Stimulated activated CD8-positive, alpha-beta memory T cell treated with anti-CD3 and anti-CD28 coated beads, Interleukin-2, amount 100 ng/mL, for 1 hour (primary cell): ENCODE results near the gene RCHY1.
"Not testable (repeated sequence)": the region's sequence is repeated elsewhere in the genome, so short reads cannot be mapped to it uniquely, and the experiment has no call there.

Source experiments
- DNase-seq, 2 donors: peaks; one replicate each; pipeline ENCODE4 v3.0.0-alpha.2; 2020; ENCODE audit warnings: low read depth in 2 of 2

The RCHY1 gene

DNA sequence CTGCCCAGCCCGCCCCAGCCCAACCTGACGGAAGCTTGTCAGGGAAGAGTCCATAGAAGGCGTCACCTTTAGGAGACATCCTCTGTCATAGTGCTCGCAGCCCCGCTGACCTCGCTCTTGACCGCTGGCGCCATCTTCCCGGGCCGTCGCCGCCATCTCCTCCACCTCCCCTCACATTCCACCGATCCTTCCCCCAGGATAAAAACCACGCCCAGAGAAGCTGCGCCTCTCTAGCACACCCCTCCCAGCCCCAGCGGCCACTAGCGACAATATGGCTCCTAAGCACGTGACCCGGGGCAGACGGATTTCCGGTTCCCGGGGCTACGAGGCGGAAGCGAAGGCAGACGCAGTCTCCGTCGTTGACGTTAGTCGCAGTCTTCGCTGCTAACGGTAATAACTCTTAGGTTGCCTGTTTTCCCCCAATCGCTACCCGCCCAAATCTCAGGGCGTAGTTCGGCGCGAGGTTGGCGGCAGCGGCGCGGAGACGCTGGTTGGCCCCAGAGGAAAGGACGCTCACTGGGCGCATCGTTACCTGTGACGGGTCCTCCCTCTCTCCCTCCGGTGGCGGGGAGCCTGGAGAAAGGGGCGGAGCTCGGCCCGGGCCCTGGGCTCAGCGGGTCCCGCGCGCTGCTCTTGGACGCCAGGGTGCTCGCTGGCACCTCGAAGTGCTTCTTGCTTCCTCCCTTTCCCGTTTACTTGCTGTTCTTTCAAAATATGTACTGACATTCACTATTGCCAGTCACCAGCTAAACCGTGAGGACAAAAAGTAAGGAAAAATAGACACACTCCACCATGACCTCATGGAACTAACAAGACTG, at the start of gene RCHY1, which contains the start of gene THAP6:
Gene RCHY1, minus strand, starts transcription at position 273 of the 818 bp plus-strand sequence. Its CDS starts 117 bp downstream, at position 156.
Gene THAP6, plus strand, starts transcription at position 343 of the 818 bp plus-strand sequence. CDS start 980 bp downstream, outside the sequence.
- peak; percentile 82 to 85 for DNase-seq

DNA sequence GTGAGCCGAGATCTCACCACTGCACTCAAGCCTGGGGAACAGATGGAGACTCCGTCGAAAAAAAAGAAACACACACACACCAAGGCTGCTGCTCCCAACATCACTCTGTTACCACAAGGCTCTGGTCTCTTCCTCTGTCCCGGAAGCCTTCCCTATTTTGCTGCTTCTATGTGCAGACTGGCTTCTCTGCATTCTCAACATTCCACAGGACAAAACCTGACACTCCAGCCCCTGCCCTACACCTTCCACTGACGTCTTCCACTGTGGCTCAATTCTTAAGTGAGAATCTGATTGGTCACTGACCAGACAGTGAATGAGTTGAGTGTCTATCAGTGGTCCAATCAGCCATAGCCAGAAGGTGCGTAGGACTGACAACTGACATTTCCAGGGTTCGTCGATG, 47.6 kb upstream of the RCHY1 start:
- no peak for DNase-seq

DNA sequence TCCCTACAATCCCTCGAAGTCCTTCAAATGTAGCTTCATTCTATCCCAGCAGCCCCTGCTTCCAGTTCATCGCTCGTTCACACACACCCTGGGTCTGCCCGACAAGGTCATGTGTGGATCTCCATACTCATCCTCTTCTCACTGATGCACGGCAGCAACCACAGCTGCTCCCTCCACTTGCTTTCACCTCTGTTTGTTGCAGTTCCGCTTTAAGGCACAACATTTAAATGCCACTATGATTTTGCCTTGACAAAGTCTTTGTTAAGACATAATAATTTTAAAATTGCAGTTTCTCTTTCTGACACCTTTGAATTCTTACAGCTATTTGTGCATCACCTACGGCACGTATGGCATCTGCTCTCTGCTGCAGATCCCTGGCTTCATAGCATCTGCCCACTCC, 43.5 kb upstream of the RCHY1 start:
- DNase-seq, result no peak

DNA sequence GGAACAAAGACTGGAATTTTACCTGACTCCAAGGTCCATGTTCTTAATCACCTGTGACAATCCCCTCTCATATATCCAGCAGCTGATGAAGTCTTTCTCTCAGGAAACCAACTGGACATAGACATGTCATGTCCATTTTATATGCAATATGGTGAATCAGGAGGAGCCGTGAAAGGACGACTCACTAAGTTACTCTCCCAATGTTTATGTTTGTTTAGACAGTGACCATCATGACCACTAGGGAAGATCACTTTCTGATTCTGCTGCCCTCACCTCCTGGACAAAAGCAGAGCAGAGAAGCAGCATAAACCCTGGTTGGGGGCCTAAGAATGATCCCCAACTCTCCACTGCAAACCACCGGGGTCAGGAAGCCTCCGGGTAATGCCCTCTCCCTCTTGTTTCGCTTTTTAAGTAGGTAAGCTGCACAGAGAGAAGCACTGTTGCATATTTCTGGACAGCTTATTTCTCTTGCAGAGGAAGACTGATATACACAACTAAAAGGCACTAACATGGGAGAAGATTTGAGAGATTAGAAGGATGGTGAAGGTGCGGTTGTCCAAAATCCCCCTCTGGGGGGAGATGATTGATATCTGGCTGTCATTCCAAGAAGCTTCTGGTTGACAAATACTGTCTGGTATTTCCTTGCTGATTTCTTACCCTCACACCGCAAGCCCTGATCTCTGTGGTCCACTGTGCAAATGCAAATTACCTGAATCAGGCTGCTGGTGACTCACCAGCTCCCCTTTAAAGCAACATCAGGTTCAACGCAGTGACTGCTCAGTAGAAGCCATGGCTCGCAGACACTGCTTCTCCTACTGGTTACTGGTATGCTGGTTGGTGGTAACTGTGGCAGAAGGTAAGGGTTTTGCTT, 41.3 kb upstream of the RCHY1 start, which contains the start of gene ODAPH:
Gene ODAPH, plus strand, starts transcription at position 773 of the 871 bp plus-strand sequence. Its CDS starts 17 bp downstream, at position 790.
- peak in 1 of 2 donors; percentile 1 for DNase-seq

DNA sequence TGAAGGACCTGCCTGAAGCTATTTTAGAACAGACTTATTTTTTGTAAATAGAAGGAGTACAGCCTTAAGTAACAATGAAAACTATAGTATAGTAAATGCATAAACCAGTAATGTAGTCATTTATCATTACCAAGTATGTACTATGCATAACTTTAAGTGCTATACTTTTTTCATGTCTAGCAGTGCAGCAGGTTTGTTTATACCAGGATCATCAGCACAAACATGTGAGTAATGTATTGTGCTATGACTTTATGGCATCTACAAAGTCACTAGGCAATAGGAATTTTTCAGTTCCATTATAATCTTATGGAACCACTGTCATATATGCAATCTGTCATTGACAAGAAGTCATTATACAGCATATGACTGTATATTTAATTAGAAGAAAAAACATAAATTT, 38.2 kb upstream of the RCHY1 start:
- no peak for DNase-seq

DNA sequence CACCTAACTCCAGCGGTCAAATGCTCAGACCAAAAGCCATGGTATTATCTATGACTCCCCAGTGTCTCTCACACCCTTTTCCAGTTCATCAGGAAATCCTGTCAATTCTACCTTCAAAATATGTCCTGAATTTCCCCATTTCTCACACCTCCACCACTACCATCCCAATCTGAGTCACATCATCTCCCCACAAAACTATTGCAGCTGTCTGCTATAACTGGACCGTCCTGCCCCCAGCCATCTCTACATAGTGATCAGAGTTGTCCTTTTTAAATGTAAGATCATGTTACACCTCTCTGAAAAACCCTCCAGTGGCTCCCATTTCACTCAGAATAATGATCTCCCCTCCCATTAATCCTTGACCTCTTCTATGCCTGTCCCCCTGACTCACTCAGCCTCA, 34.8 kb upstream of the RCHY1 start:
- no peak for DNase-seq

DNA sequence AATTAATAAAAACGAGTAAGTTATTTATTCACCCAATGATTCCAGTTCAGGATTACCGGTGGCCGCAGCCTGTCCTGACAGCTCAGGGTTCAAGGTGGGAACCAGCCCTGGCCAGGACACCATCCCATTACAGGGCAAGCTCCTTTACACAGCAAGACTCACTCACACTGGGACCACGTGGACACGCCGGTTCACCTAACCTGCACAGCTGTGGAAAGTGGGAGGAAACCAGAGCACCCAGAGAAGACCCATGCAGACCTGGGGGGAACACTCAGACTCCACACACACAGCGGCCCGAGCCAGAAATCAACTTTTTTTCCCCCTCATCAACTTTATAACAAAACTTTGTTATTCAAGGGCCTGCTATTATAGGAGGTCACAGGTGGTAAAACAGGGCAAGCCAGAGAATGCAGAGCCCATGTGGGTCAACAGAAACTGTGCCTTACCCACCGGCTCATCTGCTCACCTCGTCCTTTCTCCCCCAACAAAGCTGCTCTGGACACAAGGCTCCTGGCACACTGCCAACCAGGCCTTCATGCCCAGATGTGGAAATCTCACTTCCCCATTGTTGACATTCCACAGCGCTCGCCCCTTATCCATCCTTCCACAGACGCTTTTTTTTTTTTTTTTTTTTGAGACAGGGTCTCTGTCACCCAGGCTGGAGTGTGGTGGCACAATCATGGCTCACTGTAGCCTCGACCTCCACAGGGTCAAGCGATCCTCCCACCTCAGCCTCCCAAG, 33.6 kb upstream of the RCHY1 start:
- DNase-seq, result no peak

DNA sequence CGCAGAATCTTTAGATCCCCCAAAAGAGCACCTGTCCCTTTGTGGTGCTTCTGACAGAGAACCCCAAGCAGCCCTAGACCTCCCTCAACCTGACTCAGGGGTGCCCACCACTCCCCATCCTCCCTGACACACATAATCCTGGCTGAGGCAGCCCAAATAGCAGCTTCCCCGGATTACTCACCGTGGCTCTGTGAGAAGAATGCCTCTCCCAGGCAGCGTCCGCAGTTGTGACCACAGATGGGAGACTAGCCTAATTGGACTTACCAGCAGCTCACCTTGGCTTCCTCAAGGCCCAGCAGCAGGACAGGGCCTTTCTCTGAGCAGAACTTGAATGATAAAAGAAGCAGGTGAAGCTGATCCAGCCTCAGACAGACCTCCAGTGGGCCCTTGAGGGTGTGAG, 31.3 kb upstream of the RCHY1 start:
- no peak for DNase-seq

DNA sequence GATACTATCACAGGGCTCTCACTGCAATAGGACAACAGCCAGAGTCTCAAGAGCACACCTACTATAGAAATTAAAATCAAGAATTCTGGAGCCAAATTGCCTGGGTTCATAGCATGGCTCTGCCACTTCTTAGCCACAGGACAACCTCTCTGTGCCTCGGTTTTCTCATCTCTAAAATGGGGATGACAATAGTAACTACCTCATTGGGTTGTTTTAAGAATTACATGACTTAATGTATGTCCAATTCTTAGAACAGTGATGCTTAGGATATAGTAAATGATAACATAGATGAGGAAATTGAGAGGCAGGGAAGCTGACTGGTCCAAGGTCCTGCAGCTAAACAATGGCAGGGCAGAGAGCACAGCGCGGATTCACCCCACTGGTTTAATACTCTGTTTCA, 30.7 kb upstream of the RCHY1 start:
- DNase-seq, result no peak

DNA sequence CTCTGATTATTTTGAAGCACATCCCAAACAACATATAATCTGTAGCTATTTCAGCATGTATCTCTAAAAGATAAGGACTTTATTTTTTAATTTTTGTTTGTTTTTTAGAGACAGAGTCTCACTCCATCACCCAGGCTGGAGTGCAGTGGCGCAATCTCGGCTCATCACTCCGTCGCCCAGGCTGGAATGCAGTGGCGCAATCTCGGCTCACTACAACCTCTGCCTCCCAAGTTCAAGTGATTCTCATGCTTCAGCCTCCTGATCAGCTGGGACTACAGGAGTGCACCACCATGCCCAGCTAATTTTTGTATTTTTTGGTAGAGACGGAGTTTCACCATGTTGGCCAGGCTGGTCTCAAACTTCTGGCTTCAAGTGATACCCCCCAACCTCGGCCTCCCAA, 30.0 kb upstream of the RCHY1 start:
- not testable (repeated sequence) for DNase-seq

DNA sequence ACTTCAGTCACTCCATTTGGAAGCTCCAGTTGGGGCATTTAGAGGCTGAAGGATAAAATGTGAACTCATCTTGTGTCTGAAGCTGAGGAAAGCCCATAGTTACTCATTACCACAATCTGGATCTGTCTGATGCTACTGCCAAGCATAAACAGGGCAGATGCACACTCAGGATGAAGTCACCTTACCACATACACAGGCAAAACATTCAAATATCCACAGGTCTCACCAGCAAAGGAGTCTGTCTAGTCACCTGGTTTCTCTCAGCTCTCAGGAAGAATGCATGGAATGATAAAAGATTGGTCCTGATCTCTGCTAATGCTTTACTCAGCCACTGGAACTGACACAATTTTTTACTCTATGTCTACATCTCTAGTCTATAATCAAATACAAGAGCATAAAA, 28.6 kb upstream of the RCHY1 start:
- DNase-seq, result no peak

DNA sequence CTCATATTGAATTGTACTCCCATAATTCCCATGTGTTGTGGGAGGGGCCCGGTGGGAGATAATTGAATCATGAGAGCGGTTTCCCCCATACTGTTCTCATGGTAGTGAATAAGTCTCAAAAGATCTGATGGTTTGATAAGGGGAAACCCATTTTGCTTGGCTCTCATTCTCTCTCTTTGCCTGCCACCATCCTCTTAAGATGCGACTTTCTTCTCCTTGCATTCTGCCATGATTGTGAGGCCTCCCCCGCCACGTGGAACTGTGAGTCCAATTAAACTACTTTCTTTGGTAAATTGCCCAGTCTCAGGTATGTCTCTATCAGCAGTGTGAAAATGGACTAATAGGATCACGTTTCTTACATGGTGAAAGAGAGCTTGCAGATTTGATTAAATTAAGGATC, 23.1 kb upstream of the RCHY1 start:
- DNase-seq, result not testable (repeated sequence)

DNA sequence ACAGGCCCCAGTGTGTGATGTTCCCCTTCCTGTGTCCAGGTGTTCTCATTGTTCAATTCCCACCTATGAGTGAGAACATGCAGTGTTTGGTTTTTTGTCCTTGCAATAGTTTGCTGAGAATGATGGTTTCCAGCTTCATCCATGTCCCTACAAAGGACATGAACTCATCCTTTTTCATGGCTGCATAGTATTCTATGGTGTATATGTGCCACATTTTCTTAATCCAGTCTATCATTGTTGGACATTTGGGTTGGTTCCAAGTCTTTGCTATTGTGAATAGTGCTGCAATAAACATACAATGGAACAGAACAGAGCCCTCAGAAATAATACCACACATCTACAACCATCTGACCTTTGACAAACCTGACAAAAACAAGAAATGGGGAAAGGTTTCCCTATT, 19.7 kb upstream of the RCHY1 start:
- not testable (repeated sequence) for DNase-seq

DNA sequence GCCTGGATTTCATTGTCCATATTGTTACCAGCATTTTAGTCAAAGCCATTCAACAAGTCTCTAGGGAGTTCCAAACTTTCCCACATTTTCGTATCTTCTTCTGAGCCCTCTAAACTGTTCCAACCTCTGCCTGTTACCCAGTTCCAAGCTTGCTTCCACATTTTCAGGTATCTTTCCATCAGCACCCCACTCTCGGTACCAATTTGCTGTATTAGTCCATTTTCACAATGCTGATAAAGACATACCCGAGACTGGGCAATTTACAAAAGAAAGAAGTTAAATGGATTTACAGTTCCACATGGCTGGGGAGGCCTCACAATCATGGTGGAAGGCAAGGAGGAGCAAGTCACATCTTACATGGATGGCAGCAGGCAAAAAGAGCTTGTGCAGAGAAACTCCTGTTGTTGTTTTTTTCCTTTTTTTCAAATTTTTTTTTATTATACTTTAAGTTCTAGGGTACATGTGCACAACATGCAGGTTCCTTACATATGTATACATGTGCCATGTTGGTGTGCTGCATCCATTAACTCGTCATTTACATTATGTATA, 19.2 kb upstream of the RCHY1 start:
- not testable (repeated sequence) for DNase-seq

DNA sequence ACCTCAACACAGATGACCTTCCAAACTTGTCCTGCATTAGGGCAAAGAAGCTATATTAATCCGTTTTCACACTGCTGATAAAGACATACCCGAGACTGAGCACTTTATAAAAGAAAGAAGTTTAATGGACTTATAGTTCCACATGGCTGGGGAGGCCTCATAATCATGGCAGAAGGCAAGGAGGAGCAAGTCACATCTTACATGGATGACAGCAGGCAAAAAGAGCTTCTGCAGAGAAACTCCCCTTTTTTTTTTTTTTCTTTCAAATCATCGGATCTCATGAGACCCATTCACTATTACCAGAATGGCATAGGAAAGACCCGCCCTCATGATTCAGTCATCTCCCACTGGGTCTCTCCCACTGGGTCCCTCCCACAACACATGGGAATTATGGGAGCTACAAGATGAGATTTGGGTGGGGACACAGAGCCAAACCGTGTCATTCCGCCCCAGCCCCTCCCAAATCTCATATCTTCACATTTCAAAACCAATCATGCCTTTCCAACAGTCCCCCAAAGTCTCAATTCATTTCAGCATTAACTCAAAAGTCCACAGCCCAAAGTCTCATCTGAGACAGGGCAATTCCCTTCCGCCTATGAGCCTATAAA, 17.4 kb upstream of the RCHY1 start:
- not testable (repeated sequence) for DNase-seq

DNA sequence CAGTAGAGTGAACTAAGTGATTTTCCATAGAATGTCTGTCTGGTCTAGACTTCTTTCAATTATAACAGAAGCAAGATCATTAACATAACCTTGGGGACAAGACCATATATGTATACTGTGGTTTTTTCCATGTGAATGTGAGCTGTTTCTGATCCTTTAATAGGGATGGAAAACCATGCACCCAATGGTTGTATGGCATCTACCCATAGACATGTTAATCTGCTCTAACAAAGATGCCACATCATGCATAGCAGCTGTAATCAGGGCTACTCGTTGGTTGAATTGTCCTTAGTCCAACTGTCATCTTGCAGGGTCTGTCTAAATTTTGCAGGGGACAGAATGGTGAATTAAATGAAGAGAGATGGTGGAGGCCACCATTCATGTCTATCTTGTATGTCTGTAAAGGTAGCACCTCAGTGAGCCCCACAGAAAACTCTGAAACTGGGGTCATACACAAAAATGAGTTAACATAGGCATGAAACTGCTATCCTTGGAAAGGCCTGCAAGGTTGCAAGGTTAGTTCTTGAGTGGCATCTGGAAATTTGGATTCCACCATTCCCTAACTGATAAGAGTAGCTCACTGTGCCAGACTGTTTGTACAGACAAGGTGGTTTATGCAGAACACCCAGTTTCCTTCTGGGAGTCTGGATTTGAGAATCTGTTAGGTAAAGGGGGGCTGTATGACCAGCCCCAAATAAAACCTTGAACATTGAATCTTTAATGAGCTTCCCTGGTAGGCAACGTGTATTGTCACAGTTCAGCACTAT, 16.5 kb upstream of the RCHY1 start:
- DNase-seq, result no peak

DNA sequence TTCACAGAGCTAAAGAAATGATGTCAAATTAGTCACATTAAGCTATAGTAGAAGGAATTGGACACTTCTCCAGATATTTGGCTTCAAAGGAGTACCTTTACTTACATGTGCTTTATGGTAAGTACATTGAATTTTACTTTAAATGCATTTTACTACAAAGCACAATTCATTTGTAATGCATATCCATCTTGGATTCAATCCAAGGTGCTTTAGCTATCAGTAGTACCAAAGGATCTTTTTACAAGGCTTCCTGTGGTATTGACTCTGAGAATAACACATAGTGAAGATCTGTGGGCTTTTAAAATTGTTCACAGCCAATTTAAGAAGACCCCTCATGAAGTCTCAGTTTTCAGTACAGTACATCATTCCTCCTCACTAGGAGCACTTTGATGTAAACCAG, 13.3 kb upstream of the RCHY1 start:
- DNase-seq, result no peak

DNA sequence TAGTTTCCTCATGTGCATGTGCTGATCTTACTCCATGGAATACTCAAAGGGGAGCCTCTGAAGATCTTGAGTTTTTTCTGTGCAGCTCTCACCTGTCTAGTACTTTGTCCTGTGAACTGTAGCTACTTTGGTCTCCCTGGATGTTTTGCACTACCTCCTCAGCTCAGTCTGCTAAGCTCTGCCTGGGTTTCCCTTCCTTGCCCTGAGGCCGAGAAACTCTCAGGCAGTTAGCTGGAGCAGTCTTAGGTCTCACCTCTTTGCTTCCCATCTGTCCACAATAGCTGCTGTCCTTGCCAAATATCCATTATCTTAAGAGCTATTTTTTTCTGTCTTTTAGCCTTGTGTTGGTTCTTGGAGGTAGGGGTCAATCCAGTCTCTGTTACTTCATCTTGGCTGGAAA, 11.7 kb upstream of the RCHY1 start:
- DNase-seq, result no peak

DNA sequence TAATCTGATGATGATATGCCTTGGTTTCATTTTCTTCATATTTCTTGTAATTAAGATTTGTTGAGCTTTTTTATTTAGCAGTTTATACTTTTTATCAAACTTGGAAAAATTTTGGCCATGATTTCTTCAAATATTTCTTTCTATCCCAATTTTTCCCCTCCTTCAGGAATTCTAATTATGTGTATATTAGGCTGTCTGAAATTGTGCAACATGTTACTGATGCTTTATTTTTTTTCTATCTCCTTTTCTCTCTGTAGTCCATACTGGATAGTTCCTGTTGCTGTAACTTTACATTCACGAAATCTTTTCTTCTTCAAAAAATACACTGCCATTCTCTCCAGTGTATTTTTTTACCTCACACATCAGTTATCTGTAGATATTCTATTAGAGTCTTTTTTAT, 10.9 kb upstream of the RCHY1 start:
- DNase-seq, result no peak

DNA sequence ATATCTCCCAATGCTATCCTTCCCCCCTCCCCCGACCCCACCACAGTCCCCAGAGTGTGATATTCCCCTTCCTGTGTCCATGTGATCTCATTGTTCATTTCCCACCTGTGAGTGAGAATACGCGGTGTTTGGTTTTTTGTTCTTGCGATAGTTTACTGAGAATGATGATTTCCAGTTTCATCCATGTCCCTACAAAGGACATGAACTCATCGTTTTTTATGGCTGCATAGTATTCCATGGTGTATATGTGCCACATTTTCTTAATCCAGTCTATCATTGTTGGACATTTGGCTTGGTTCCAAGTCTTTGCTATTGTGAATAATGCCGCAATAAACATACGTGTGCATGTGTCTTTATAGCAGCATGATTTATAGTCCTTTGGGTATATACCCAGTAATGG, 5.2 kb upstream of the RCHY1 start:
- DNase-seq, result not testable (repeated sequence)
